Prostate gland (tissue), 2 donors: Measurements from ENCODE around the gene CSNK2A3.

Experiments
- POLR2AphosphoS5 ChIP-seq: sonication (generic); formaldehyde crosslinking; IDR thresholded peaks from one replicate; pipeline ENCODE4 v1.6.1; 2017; ENCODE audit warnings: antibody characterized with exemption
- TF ChIP-seq, protein P1 (sequence below), 4 experiments: fragments of 200-600 bp in 2 of 4; fragments of 450-650 bp in 2 of 4; sonication (generic) in 2 of 4; IDR thresholded peaks; 1 replicate in 3 of 4; 2 replicates in 1 of 4; pipeline ENCODE4 v1.5.1; 2016 to 2019; ENCODE audit warnings: antibody characterized with exemption in 4 of 4, mild to moderate bottlenecking in 2 of 4, moderate library complexity in 2 of 4

DNA sequence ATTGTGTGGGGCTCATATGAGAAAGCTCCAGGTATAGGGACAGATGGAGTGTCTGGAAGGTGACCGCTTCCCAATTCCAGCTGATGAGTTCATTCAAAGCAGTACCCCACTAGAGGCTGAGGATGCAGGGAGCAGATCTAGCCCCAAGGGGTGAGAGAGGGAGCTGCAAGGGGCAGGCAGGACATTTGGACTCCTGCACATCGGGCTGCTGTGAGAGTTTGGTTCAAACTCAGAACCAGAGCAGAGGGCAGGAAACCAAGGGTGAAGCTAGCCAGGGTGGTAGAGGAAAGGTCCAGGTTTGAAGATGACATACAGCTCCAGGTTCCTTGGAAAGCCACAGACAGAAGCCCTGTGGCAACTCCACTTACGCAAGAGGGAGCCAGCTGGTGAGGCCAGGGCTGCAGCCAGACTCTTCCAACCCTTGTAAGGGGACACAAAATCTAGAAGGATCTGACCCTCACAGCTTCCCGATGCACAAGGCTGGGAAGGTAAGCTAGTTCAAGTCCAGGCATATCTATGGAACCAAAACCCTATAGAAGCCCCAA is 1.9 kb downstream of the CSNK2A3 start:
- TF ChIP-seq, protein P1, sequence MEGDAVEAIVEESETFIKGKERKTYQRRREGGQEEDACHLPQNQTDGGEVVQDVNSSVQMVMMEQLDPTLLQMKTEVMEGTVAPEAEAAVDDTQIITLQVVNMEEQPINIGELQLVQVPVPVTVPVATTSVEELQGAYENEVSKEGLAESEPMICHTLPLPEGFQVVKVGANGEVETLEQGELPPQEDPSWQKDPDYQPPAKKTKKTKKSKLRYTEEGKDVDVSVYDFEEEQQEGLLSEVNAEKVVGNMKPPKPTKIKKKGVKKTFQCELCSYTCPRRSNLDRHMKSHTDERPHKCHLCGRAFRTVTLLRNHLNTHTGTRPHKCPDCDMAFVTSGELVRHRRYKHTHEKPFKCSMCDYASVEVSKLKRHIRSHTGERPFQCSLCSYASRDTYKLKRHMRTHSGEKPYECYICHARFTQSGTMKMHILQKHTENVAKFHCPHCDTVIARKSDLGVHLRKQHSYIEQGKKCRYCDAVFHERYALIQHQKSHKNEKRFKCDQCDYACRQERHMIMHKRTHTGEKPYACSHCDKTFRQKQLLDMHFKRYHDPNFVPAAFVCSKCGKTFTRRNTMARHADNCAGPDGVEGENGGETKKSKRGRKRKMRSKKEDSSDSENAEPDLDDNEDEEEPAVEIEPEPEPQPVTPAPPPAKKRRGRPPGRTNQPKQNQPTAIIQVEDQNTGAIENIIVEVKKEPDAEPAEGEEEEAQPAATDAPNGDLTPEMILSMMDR (IDR thresholded peaks at IDR 0.05): no peak
- no peak for TF ChIP-seq POLR2AphosphoS5
